A549 treated with CORT108297 at 1 μM for 4 hours (cell line): ENCODE data around the gene ZNF778. TPM values are rescaled to one million over a fixed set of nuclear protein-coding genes. Genes with fewer than 3 reads are reported as not detected.

ENCODE experiments used
- total RNA-seq: library from RNA; stranded (reverse); fragments of 200-300 nt; extraction: Qiagen RNA extraction; gene quantifications from 5 replicates; pipeline ENCODE4 v1.2.3, GENCODE V29; 2022

Gene ZNF778
- 9.4 to 11.7 TPM (median 10.0 TPM) in 5 replicates for total RNA-seq

GRCh38 chr16:89217388-89218191 lies at the start of gene ZNF778:
Gene ZNF778, plus strand, starts transcription at chr16:89217703. Its CDS starts 3,425 bp downstream, at chr16:89221128.

GRCh38 chr16:89171216-89172170 lies 46.0 kb upstream of the ZNF778 start, which contains the start of gene CDH15:
Gene CDH15, plus strand, starts transcription at chr16:89171748. Its CDS starts 84 bp downstream, at chr16:89171832.

DNA sequence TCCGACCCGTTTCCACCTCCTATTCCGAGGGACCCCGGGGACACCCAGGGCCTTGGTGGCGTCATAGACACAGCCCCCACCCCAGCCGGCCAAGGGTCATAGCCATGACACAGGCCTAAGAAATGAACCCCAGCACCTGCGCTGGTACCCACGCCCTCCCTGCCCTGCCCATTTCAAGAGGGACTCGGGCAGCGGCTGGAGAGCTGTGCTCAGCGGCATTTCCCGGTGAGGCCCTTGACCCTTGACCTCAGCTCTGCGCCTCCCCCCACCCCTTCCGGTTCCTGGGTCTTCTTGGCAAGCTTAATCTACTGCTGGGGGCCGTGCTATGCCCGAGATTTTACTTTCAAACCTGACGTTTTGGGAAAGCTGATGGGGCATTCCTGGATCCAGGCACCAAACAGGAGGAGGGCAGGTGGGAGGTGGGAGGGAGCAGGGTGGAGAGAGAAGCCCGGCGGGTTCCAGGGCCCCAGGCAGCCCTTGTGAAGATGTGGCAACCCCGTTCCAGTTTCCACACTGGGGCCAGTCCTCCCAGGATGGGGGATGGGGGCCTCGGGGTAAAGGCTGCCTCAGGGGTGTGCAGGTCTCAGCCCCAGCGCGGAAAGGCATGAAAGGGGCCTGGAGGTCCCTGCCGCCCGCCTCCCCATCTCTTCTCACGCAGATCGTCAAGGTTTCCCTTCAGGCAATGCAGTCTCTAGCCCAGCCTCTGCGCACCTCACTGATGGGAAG lies 17.2 kb upstream of the ZNF778 start, which contains the start of gene SLC22A31:
Gene SLC22A31 (minus strand): TSS at position 414 of the 726 bp plus-strand sequence. CDS start 36 bp downstream, at position 378.

Other genes starting within 250 kb of the ZNF778 start
- gene CBFA2T3, start 240.5 kb upstream of the ZNF778 start, total RNA-seq, result 0.22 to 0.56 TPM (median 0.31 TPM) in 5 replicates
- gene ACSF3, start 123.9 kb upstream of the ZNF778 start, total RNA-seq, result 17.9 to 21.1 TPM (median 20.3 TPM) in 5 replicates
- 0.07 to 0.11 TPM (median 0.08 TPM) in 4 of 5 replicates, not detected in the other for gene CDH15, start 46.0 kb upstream of the ZNF778 start, total RNA-seq
- 1.1 to 1.8 TPM (median 1.5 TPM) in 5 replicates for gene SLC22A31, start 17.2 kb upstream of the ZNF778 start, total RNA-seq